RWPE2 (cell line): Measurements from ENCODE around the gene LAMC3.

ENCODE experiments used
- ATAC-seq: fragments of 200-7000 bp; cut with Tn5 transposase; 3 replicates; pipeline ENCODE4 v1.9.1; 2021; ENCODE audit warnings: low read depth
- DNase-seq: peaks from one replicate; pipeline ENCODE4 v3.0.0-alpha.2; 2020; ENCODE audit warnings: low spot score
- H3K27ac ChIP-seq: fragments of 450-650 bp; 2 replicates; pipeline ENCODE4 v1.5.1; 2017; ENCODE audit warnings: mild to moderate bottlenecking; ENCODE audit not compliant: poor library complexity, severe bottlenecking
- H3K27me3 ChIP-seq: fragments of 250-450 bp; sonication (Bioruptor Pico); 2 replicates; pipeline ENCODE4 v1.5.1; 2021; ENCODE audit warnings: mild to moderate bottlenecking, moderate library complexity; ENCODE audit not compliant: insufficient read depth, poor library complexity, severe bottlenecking
- H3K36me3 ChIP-seq: fragments of 250-450 bp; sonication (Bioruptor Pico); 2 replicates; pipeline ENCODE4 v1.5.1; 2020; ENCODE audit warnings: low read depth, mild to moderate bottlenecking, moderate library complexity
- H3K4me1 ChIP-seq: fragments of 250-450 bp; sonication (Bioruptor Pico); 2 replicates; pipeline ENCODE4 v1.5.1; 2021; ENCODE audit warnings: mild to moderate bottlenecking, moderate library complexity; ENCODE audit not compliant: insufficient read depth, poor library complexity, severe bottlenecking
- H3K4me3 ChIP-seq: fragments of 250-450 bp; sonication (Bioruptor Pico); 2 replicates; pipeline ENCODE4 v1.5.1; 2021; ENCODE audit warnings: mild to moderate bottlenecking, moderate library complexity; ENCODE audit not compliant: severe bottlenecking
- H3K9me3 ChIP-seq: fragments of 250-450 bp; sonication (Bioruptor Pico); 2 replicates; pipeline ENCODE4 v1.5.1; 2021; ENCODE audit warnings: mild to moderate bottlenecking, moderate library complexity; ENCODE audit not compliant: severe bottlenecking
- CTCF ChIP-seq: fragments of 450-650 bp; IDR thresholded peaks from one replicate; pipeline ENCODE4 v1.5.1; 2017; ENCODE audit warnings: mild to moderate bottlenecking, moderate library complexity; ENCODE audit not compliant: poor library complexity, severe bottlenecking

Gene LAMC3

DNA sequence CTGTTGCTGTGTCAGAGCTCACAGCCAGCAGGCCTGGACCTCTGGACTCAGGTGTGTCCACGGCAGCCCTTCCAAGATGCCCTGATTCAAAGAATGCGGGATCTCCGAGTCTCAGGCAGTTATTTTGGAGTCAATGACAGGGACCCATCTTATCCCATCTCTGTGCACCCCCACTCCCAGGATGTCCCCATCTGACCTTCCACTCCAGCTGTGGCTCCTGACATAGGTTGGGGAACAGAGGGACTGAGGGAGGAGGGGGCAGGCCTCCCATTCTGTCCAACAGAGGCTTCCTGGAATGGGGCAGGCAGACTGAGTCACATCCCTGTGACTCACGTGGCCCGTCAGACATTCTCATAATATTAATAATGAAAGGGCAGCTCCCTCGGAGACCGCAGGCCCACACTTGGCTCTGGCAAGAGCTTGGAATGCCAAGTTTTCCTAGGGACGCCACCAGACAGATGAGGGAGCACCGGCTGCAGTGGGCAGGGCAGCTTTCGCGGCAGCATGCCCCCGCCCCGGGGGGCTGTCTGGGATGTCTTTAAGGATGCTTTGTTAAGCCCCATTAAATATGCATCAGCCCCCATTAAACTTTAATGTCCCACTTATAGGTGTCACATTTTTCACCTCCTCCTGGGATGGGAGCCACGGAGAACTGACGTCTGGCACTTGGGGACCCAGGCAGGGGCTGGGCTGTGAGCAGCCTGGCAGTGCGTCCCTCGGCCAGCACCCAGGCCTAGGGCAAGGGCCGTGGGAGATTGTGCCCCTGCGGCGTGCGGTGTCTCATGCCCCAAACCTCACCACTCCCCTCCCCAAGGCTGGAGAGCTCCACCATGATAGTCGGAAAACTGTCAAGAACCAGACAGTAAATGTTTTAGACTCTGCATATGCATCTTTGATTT is 46.3 kb upstream of the LAMC3 start:
- DNase-seq = peak; percentile 93
- Histone ChIP-seq H3K27ac (peak overlapping the region; percentile 63), H3K4me1 (peaks cover 16% of the 10 kb centered on the region), H3K36me3 (no peaks in the 10 kb centered on the region), H3K27me3 (no peaks in the 10 kb centered on the region), H3K4me3 (no peak overlapping the region), H3K9me3 (peaks cover 16% of the 10 kb centered on the region)
- TF ChIP-seq CTCF = no peak
- peak; percentile 98 for ATAC-seq

- TF ChIP-seq CTCF = no peak
- no peaks in the 10 kb centered on the region for H3K36me3 ChIP-seq
- no peaks in the 10 kb centered on the region for H3K27me3 ChIP-seq
- DNase-seq (no peak), ATAC-seq (no peak)
- peaks cover 14% of the 10 kb centered on the region for H3K9me3 ChIP-seq
- peak overlapping the region; percentile 63 for H3K27ac ChIP-seq
- peaks cover 16% of the 10 kb centered on the region for H3K4me1 ChIP-seq
- no peak overlapping the region for H3K4me3 ChIP-seq
Measured at GRCh38 chr9:130963337-130963908, 45.6 kb upstream of the LAMC3 start.

- Histone ChIP-seq H3K9me3 (peaks cover 14% of the 10 kb centered on the region), H3K36me3 (no peaks in the 10 kb centered on the region), H3K27ac (peak overlapping the region; percentile 63), H3K27me3 (no peaks in the 10 kb centered on the region), H3K4me3 (no peak overlapping the region), H3K4me1 (peaks cover 16% of the 10 kb centered on the region)
- DNase-seq = no peak
- no peak for ATAC-seq
- no peak for TF ChIP-seq CTCF
Measured at GRCh38 chr9:130963916-130964315, 45.1 kb upstream of the LAMC3 start.

GRCh38 chr9:130965680-130966079 is 43.3 kb upstream of the LAMC3 start:
- no peak for DNase-seq
- H3K9me3 ChIP-seq = peaks cover 11% of the 10 kb centered on the region
- H3K27ac ChIP-seq = no peak overlapping the region
- H3K4me1 ChIP-seq = peaks cover 16% of the 10 kb centered on the region
- H3K36me3 ChIP-seq = no peaks in the 10 kb centered on the region
- no peaks in the 10 kb centered on the region for H3K27me3 ChIP-seq
- no peak overlapping the region for H3K4me3 ChIP-seq
- TF ChIP-seq CTCF = no peak
- ATAC-seq = no peak

GRCh38 chr9:130970052-130970451 is 38.9 kb upstream of the LAMC3 start:
- Histone ChIP-seq H3K4me1 (no peaks in the 10 kb centered on the region), H3K4me3 (no peak overlapping the region), H3K9me3 (peaks cover 3% of the 10 kb centered on the region), H3K36me3 (no peaks in the 10 kb centered on the region), H3K27ac (no peak overlapping the region), H3K27me3 (peaks cover 11% of the 10 kb centered on the region)
- DNase-seq = no peak
- TF ChIP-seq CTCF = no peak
- no peak for ATAC-seq
